Measurements from ENCODE around the gene AKT1.

Gene AKT1

DNA sequence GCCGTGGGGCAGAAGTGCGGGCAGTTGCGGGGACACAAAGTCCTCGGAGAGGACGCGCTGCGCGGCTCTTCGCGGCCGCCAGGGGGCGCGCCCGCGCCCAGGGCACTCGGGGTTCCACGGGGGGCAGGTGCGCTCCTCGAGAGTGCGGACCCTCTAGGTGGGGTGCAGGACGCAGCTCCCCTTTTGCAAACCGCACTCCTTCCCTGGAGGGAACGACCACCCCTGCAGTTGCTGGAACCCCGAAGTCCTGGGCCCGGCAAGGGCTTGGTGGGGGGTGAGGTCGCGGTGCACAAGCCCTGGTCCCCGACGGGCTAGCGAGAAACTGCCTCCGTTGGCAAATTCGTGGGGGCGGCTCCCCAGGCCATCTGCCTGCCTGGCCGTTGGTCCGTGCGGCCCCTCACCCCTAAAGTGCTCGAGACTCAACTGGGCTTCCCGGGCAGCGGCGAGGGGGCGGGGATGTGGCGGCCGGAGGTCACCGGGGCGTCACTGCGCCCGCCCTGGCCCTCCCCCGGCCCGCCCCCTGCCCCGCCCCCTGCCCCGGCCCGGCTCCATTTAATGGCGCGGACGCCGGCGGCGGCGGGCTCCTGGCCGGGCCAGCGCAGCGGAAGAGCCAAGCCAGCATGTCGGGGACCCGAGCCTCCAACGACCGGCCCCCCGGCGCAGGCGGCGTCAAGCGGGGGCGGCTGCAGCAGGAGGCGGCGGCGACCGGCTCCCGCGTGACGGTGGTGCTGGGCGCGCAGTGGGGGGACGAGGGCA lies 71.7 kb downstream of the AKT1 start, which contains the start of gene ADSS1:
Gene ADSS1 (plus strand): TSS at position 579 of the 756 bp plus-strand sequence. CDS start 42 bp downstream, at position 621.
- peak; percentile 36 for DNase-seq (ENCODE audit: low read depth)

DNA sequence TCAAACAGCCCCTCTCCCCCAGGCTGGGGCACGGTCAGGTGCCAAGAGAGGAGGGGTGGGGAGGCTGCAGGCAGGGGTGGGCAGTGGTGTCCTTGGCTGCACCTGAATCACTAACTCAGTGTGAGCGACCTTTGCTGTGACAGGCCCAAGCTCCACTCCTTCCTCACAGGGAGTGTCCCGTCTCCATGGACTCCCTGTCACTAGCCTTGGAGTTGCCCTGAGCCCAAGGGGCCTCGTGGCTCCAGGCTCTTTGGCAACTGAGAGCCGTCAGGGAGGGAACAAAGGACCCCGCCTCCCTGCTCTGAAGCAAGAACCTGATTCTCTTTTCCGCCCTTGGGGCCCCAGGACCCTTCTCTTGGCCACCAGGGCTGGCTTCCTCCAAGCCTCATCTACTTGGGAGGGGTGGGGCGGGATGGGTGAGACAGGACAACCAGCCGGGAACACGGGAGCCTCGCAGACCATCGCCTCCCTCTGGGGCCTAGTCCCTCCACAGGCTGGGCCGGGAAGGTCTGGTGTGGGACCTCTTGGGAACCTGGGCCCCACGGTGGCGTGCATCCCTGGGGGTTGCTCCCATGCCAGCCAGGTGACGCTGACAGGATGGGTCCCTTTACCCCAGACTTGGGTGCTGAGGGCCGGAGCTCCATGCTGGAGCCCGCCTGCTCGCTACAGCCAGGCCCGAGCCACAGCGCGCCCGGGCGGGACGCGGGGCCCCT lies 72.5 kb downstream of the AKT1 start:
- no peak for DNase-seq (ENCODE audit: low read depth)

DNA sequence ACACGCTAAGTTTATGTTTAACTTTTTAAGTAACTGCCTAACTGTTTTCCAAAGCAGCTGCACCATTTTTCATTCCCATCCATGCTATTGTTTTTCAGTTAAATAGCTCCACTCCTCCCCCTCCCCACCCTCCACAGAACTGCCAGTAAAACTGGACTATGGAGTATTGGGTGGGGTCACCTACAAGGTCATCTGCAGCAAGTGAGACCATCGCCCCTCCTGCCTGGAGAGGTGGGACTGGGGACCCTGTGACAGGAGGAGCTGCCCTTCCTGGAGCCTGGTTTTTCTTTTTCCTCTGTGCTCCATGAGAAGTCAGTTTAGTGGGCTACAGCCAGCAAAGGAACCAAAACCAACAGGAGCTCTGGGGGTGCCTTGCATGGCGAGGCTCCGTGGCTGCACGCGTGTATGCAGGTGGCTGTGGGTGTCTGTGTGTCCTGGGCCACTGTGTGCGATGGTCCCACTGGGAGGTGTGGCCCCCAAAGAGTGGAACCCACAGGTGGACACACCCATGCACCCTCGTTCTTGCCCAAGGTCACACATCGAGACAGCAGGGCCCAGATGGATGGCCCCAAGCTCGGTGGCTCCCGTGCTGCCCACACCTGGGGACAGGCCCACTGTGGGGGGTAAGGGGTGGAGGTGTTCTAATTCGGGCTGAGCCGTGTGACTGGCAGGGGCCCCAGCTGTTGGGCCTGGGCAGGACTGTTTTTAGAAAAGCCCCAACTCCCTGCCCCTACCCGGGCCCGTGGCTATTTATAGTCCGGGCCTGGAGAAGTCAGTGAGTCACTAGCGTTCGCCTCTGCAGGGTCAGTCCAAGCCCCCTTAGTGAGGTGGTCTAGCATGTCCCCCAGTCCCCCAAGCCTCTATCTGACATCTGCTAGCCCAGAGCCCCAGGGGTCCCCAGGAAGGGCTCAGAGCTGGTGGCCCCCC lies 73.8 kb downstream of the AKT1 start:
- no peak for DNase-seq (ENCODE audit: low read depth)
